Measurements from ENCODE around the gene MAGI2. TPM values are rescaled to one million over a fixed set of nuclear protein-coding genes. Genes with fewer than 3 reads are reported as not detected.

MAGI2 gene
- total and polyA plus RNA-seq, 2 experiments from 2014 or later: 10.4 to 26.4 TPM

GRCh38 chr7:78607099-78607498 lies 846.4 kb downstream of the MAGI2 start (continued):
- TF ChIP-seq ZNF462 (CRISPR knock-in tag; IDR thresholded peaks at IDR 0.05): no peak

GRCh38 chr7:78605119-78605518 lies 848.3 kb downstream of the MAGI2 start:
- TF ChIP-seq JUNB (IDR thresholded peaks at IDR 0.05; ENCODE audit: unreplicated experiment): no peak
- TF ChIP-seq NANOG (IDR thresholded peaks at IDR 0.05; ENCODE audit: borderline replicate concordance): no peak
- TF ChIP-seq ZNF331 (CRISPR knock-in tag; IDR thresholded peaks at IDR 0.05; ENCODE audit: low read depth): no peak
- TF ChIP-seq ETS1 (IDR thresholded peaks at IDR 0.05): no peak
- no peak for TF ChIP-seq ZNF114 (CRISPR knock-in tag; IDR thresholded peaks at IDR 0.05)
- no peak for TF ChIP-seq EZH2phosphoT487 (IDR thresholded peaks at IDR 0.05; ENCODE audit: unreplicated experiment)
- no peak for TF ChIP-seq ZNF462 (CRISPR knock-in tag; IDR thresholded peaks at IDR 0.05)
- no peak for TF ChIP-seq STAT1 (IDR thresholded peaks at IDR 0.05; ENCODE audit: unreplicated experiment)
- Mint-ChIP-seq H3K27ac (no peak overlapping the region), H3K36me3 (ENCODE audit: low read depth) (no peaks in the 10 kb centered on the region), H3K9me3 (no peaks in the 10 kb centered on the region), H3K27me3 (ENCODE audit: insufficient read depth, low read depth, poor library complexity) (no peaks in the 10 kb centered on the region), H3K4me1 (peaks cover 5% of the 10 kb centered on the region; the same call in 2 of the 3 replicates), H3K4me3 (no peak overlapping the region)
- peaks cover 13% of the 10 kb centered on the region for H3K9me2 ChIP-seq (ENCODE audit: insufficient read depth)
- H3F3A ChIP-seq (replicated peaks; ENCODE audit: low read depth): no peaks in the 10 kb centered on the region
- no peak overlapping the region for H3K27ac ChIP-seq (ENCODE audit: low read depth)
- ATAC-seq: no peak
- no peak for DNase-seq (ENCODE audit: low spot score)
- H3K79me2 ChIP-seq (replicated peaks; ENCODE audit: insufficient read depth): no peaks in the 10 kb centered on the region
- no peak overlapping the region for H3K4me3 ChIP-seq
- H3K36me3 ChIP-seq (ENCODE audit: insufficient read depth): no peaks in the 10 kb centered on the region
- H3K4me1 ChIP-seq (ENCODE audit: insufficient read depth): no peaks in the 10 kb centered on the region
- no peaks in the 10 kb centered on the region for H4K20me1 ChIP-seq (replicated peaks; ENCODE audit: insufficient read depth)
- no peaks in the 10 kb centered on the region for H3K27me3 ChIP-seq (ENCODE audit: insufficient read depth)
- no peak overlapping the region for H3K4me2 ChIP-seq
- no peak overlapping the region for H2AFZ ChIP-seq
